Thyroid gland (tissue), 4 donors: ENCODE results near the gene LAMA4. TPM values are rescaled to one million over a fixed set of nuclear protein-coding genes. Genes with fewer than 3 reads are reported as not detected.
A peak's percentile ranks its signal among the peaks of the same experiment; 100 is the strongest.

Experiments
- DNase-seq, 2 donors: peaks; one replicate each; pipeline ENCODE4 v3.0.0-alpha.2; 2019
- H3K27ac ChIP-seq, 3 donors: fragments of 200-600 bp; sonication (generic); 1 replicate in 2 of 3; 2 replicates in 1 of 3; pipeline ENCODE4 v1.5.1; 2016 to 2019; ENCODE audit warnings: mild to moderate bottlenecking in 1 of 3, moderate library complexity in 1 of 3
- H3K27me3 ChIP-seq: fragments of 200-600 bp; sonication (generic); one replicate; pipeline ENCODE4 v1.5.1; 2019
- H3K36me3 ChIP-seq, 2 donors: fragments of 200-600 bp; sonication (generic); one replicate each; pipeline ENCODE4 v1.5.1; 2016 to 2019
- H3K4me1 ChIP-seq, 2 donors: fragments of 200-600 bp; sonication (generic); one replicate each; pipeline ENCODE4 v1.5.1; 2017 to 2019
- H3K4me3 ChIP-seq, 3 donors: fragments of 200-600 bp; sonication (generic); replicated peaks in 1 of 3; 1 replicate in 2 of 3; 2 replicates in 1 of 3; pipeline ENCODE4 v1.5.1; 2016; ENCODE audit warnings: mild to moderate bottlenecking in 1 of 3
- H3K9me3 ChIP-seq: fragments of 200-600 bp; sonication (generic); one replicate; pipeline ENCODE4 v1.5.1; 2017
- POLR2A ChIP-seq, 2 donors: fragments of 450-650 bp; IDR thresholded peaks; one replicate each; pipeline ENCODE4 v1.6.1; 2017; ENCODE audit warnings: antibody characterized with exemption in 2 of 2, mild to moderate bottlenecking in 2 of 2, moderate library complexity in 1 of 2
- WGBS, 2 donors: methylation state at CpG; one replicate each; pipeline ENCODE4 v1.1.5; 2017; 5-methylcytosine and 5-hydroxymethylcytosine counted together
- intact Hi-C: fragments of 100-400 bp; cut with DNase I; formaldehyde crosslinking; loops from one replicate; pipeline ENCODE4 v1.15.1; 2023
- total RNA-seq, 4 donors: library from RNA; depleted of rRNA; stranded (reverse); fragments of >200 nt; gene quantifications; one replicate each; pipeline ENCODE4 v1.2.3, GENCODE V29; 2016
- TF ChIP-seq, protein P1 (sequence below), 6 experiments: fragments of 200-600 bp in 3 of 6; fragments of 450-650 bp in 3 of 6; sonication (generic) in 3 of 6; IDR thresholded peaks; one replicate each; pipeline ENCODE4 v1.5.1; 2016 to 2019; ENCODE audit warnings: antibody characterized with exemption in 6 of 6, mild to moderate bottlenecking in 2 of 6, inconsistent platforms in 1 of 6, moderate library complexity in 1 of 6

LAMA4 gene
- total RNA-seq, 4 donors from 2014 or later = 29.9 to 40.0 (median 35.3) TPM

DNA sequence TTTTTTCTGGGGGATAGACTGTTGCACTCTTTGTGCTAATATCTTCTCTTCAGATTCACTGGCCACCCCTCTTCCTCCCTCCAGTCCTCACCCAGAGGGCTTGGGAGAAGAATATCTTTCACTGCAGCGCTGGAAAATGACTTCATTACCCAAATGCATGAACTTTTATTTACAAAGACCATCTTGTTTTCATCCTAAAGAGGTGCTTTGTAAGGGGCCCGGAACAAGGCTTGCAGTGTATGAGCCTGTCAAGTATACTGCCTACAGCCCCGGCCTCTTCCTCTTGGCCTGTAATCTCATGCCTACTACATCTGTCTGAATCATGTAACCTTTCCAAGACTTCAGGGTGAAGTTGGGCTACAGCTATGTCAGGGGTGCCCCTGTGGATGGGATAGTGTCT is 554 bp upstream of the LAMA4 start:
- no peak for TF ChIP-seq POLR2A (IDR thresholded peaks at IDR 0.05)
- TF ChIP-seq, protein P1, sequence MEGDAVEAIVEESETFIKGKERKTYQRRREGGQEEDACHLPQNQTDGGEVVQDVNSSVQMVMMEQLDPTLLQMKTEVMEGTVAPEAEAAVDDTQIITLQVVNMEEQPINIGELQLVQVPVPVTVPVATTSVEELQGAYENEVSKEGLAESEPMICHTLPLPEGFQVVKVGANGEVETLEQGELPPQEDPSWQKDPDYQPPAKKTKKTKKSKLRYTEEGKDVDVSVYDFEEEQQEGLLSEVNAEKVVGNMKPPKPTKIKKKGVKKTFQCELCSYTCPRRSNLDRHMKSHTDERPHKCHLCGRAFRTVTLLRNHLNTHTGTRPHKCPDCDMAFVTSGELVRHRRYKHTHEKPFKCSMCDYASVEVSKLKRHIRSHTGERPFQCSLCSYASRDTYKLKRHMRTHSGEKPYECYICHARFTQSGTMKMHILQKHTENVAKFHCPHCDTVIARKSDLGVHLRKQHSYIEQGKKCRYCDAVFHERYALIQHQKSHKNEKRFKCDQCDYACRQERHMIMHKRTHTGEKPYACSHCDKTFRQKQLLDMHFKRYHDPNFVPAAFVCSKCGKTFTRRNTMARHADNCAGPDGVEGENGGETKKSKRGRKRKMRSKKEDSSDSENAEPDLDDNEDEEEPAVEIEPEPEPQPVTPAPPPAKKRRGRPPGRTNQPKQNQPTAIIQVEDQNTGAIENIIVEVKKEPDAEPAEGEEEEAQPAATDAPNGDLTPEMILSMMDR (IDR thresholded peaks at IDR 0.05) = no peak
- Histone ChIP-seq H3K27ac (peak overlapping the region in 2 of 3 donors; percentile 80 to 81), H3K9me3 (no peaks in the 10 kb centered on the region), H3K36me3 (no peaks in the 10 kb centered on the region), H3K27me3 (no peaks in the 10 kb centered on the region), H3K4me3 (no peak overlapping the region), H3K4me1 (peaks cover 0 to 6% of the 10 kb centered on the region in 2 donors)
- WGBS, 2 donors = 70 to 79% methylated on average over 3 of the region's 3 CpGs
- no peak for DNase-seq
- intact Hi-C loops = no loop called here

DNA sequence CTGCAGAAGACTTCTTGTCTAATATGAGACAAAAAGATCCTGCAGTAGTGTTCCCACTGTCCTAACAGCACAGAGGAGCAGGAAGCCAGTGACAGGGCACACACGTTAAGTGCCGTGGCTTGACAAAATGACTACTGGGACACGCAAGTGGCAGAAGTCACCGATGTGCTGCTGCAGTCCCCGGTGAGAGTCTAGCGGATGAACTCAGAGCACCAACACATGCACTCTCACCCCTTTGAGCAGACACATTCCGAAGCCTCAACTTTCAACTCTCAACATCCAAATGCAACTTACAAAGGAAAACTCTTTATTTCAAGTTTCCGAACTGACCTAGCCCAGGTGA is 898 bp downstream of the LAMA4 start:
- DNase-seq = no peak
- WGBS, 2 donors = 10 to 12% methylated on average over 8 of the region's 8 CpGs
- Histone ChIP-seq H3K27me3 (no peaks in the 10 kb centered on the region), H3K27ac (peak overlapping the region; percentile 14 to 81 (median 80)), H3K4me3 (peak overlapping the region; percentile 11 to 49 (median 21)), H3K9me3 (no peaks in the 10 kb centered on the region), H3K4me1 (peaks cover 0 to 6% of the 10 kb centered on the region in 2 donors), H3K36me3 (no peaks in the 10 kb centered on the region)
- no peak for TF ChIP-seq POLR2A (IDR thresholded peaks at IDR 0.05)
- TF ChIP-seq, protein P1 (IDR thresholded peaks at IDR 0.05) = no peak
- intact Hi-C loops = no loop called here

DNA sequence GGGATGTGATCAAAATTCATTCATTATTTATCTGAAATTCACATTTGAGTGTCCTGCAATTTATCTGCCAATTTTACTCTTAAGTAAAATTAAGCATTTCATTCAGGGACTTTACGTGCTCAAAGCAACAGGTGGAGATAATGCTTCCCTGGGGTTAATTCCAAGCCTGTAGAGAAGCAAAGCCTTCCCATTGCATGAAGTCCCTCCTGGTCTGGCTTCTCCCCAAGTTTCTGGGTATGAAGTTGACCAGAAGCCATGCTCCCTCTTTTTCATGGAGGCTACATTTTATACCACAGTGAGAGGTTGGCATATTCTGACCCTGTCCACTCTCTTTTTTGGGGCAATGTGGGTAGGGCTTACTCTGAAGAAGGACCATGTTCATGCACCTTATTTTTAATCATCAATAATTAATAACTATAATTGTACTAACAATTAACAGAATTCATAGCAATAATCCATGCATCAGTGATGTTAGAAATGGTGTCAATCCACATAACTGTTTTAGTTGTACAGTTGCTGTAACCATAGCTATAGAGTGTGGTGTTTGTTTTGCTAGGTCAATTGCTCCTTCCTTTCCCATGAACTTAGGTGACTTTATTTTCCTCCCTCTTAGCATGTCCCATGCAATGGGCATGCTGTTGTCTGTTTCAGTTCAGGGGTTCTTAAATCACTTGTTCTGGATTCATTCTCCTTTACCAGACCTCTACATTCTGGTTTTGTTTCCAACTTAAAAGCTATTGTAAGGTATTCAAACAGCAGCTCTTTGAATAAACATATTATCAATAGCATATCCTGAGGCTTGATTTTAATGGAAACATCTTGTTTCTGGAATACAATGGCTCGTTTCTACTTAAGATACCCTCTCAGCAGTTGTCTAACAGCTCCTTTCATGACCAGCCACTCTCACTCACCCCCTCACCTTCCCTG is 1.5 kb downstream of the LAMA4 start:
- TF ChIP-seq, protein P1 (IDR thresholded peaks at IDR 0.05) = no peak
- TF ChIP-seq POLR2A (IDR thresholded peaks at IDR 0.05) = no peak

DNA sequence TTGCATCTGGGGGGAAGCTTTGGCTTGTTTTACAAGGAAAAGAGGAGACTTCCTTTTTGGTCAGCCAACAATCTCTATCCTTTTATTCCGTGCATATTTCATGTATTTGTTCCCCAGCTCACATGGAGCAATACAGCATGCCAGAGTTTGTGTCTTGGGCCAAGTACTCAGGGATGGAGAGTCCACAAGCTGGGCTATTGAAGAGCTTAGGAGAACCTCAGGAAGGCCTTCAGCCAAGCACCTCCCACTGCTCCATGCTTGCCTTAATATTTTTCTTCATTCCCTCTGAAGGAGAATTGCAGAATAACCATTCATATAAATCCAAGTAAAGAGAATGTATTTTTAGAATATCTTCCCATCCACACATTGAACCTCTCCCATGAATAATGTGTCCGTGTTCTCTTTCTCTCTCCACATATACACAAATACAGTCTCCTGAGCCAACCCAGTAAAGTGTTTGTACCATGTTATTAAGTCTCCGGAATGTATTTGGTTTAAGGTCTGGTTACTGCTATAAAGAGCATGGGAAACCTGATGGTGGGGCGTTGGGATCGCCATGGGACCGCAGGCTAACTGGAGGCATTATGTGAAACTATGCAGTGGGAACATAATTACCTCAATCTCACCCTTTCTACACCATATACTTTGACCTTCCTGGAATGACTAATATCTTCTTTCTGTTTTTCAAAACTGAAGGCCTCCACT is 3.0 kb downstream of the LAMA4 start:
- 64 to 68% methylated on average over 6 of the region's 6 CpGs for WGBS, 2 donors
- intact Hi-C loops = no loop called here
- DNase-seq = peak; percentile 31 to 32

More for the DNA sequence above, 1.5 kb downstream of the LAMA4 start:
- H3K4me1 ChIP-seq = peaks cover 0 to 6% of the 10 kb centered on the region in 2 donors
- H3K9me3 ChIP-seq = no peaks in the 10 kb centered on the region
- peak overlapping the region; percentile 31 to 81 (median 80) for H3K27ac ChIP-seq
- no peaks in the 10 kb centered on the region for H3K36me3 ChIP-seq
- no peaks in the 10 kb centered on the region for H3K27me3 ChIP-seq
- intact Hi-C loops = no loop called here
- no peak for DNase-seq
- 56 to 57% methylated on average over 2 of the region's 2 CpGs for WGBS, 2 donors
- H3K4me3 ChIP-seq = peak overlapping the region in 1 of 3 donors; percentile 49

More for the DNA sequence above, 3.0 kb downstream of the LAMA4 start:
- H3K27me3 ChIP-seq = no peaks in the 10 kb centered on the region
- TF ChIP-seq, protein P1 (IDR thresholded peaks at IDR 0.05) = no peak
- TF ChIP-seq POLR2A (IDR thresholded peaks at IDR 0.05) = no peak
- H3K9me3 ChIP-seq = no peaks in the 10 kb centered on the region
- H3K4me3 ChIP-seq = no peak overlapping the region
- peak overlapping the region; percentile 31 to 80 (median 34) for H3K27ac ChIP-seq
- H3K4me1 ChIP-seq = peaks cover 0 to 6% of the 10 kb centered on the region in 2 donors
- no peaks in the 10 kb centered on the region for H3K36me3 ChIP-seq
